Mucosa of rectum (tissue), 2 donors: ENCODE measurements around the gene CRHR1.

Experiments
- H3K27ac ChIP-seq, 2 donors: one replicate each; pipeline ENCODE4 v1.7.0; 2013; ENCODE audit warnings: inconsistent platforms in 2 of 2, low read depth in 2 of 2, low read length in 2 of 2
- H3K27me3 ChIP-seq, 2 donors: one replicate each; pipeline ENCODE4 v1.7.0; 2013; ENCODE audit warnings: low read length in 2 of 2; ENCODE audit not compliant: control insufficient read depth in 2 of 2, insufficient read depth in 2 of 2
- H3K36me3 ChIP-seq, 2 donors: one replicate each; pipeline ENCODE4 v1.7.0; 2013; ENCODE audit warnings: low read length in 2 of 2; ENCODE audit not compliant: control insufficient read depth in 2 of 2, insufficient read depth in 2 of 2
- H3K4me1 ChIP-seq, 2 donors: one replicate each; pipeline ENCODE4 v1.7.0; 2013; ENCODE audit warnings: low read length in 2 of 2, mild to moderate bottlenecking in 1 of 2; ENCODE audit not compliant: control insufficient read depth in 2 of 2, insufficient read depth in 2 of 2
- H3K4me3 ChIP-seq, 2 donors: one replicate each; pipeline ENCODE4 v1.7.0; 2013; ENCODE audit warnings: low read length in 2 of 2
- H3K9ac ChIP-seq, 2 donors: one replicate each; pipeline ENCODE4 v1.7.0; 2013; ENCODE audit warnings: low read length in 2 of 2, low read depth in 1 of 2, mild to moderate bottlenecking in 1 of 2
- H3K9me3 ChIP-seq, 2 donors: one replicate each; pipeline ENCODE4 v1.7.0; 2013; ENCODE audit warnings: low read length in 2 of 2; ENCODE audit not compliant: control insufficient read depth in 2 of 2
- donor health status: healthy.
- donor health status: Normal muscosa, but diverticular disease.

The CRHR1 gene

GRCh38 chr17:45818699-45819098 is 34.6 kb downstream of the CRHR1 start:
- H3K27ac ChIP-seq = no peak overlapping the region
- H3K4me3 ChIP-seq = no peak overlapping the region
- H3K27me3 ChIP-seq = no peaks in the 10 kb centered on the region
- no peaks in the 10 kb centered on the region for H3K4me1 ChIP-seq
- H3K9ac ChIP-seq = no peak overlapping the region
- no peaks in the 10 kb centered on the region for H3K9me3 ChIP-seq
- H3K36me3 ChIP-seq = no peaks in the 10 kb centered on the region

- H3K9ac ChIP-seq = no peak overlapping the region
- H3K36me3 ChIP-seq = no peaks in the 10 kb centered on the region
- no peak overlapping the region for H3K27ac ChIP-seq
Measured at GRCh38 chr17:45819632-45820031, 35.5 kb downstream of the CRHR1 start.

GRCh38 chr17:45820052-45820780 is 36.1 kb downstream of the CRHR1 start:
- H3K9ac ChIP-seq = no peak overlapping the region
- no peak overlapping the region for H3K27ac ChIP-seq
- no peaks in the 10 kb centered on the region for H3K4me1 ChIP-seq
- no peak overlapping the region for H3K4me3 ChIP-seq
- H3K27me3 ChIP-seq = peaks cover 0 to 4% of the 10 kb centered on the region in 2 donors
- no peaks in the 10 kb centered on the region for H3K9me3 ChIP-seq
- no peaks in the 10 kb centered on the region for H3K36me3 ChIP-seq

More at GRCh38 chr17:45819632-45820031, 35.5 kb downstream of the CRHR1 start:
- no peak overlapping the region for H3K4me3 ChIP-seq
- peaks cover 0 to 4% of the 10 kb centered on the region in 2 donors for H3K27me3 ChIP-seq
- H3K9me3 ChIP-seq = no peaks in the 10 kb centered on the region
- H3K4me1 ChIP-seq = no peaks in the 10 kb centered on the region

GRCh38 chr17:45821147-45821546 is 37.0 kb downstream of the CRHR1 start:
- Histone ChIP-seq H3K9me3 (no peaks in the 10 kb centered on the region), H3K36me3 (no peaks in the 10 kb centered on the region), H3K4me3 (no peak overlapping the region), H3K4me1 (no peaks in the 10 kb centered on the region), H3K27me3 (peaks cover 0 to 4% of the 10 kb centered on the region in 2 donors), H3K9ac (no peak overlapping the region), H3K27ac (no peak overlapping the region)

- Histone ChIP-seq H3K4me3 (no peak overlapping the region), H3K9me3 (no peaks in the 10 kb centered on the region), H3K36me3 (no peaks in the 10 kb centered on the region), H3K9ac (no peak overlapping the region), H3K27ac (no peak overlapping the region), H3K4me1 (no peaks in the 10 kb centered on the region), H3K27me3 (peaks cover 0 to 4% of the 10 kb centered on the region in 2 donors)
Measured at GRCh38 chr17:45823598-45823997, 39.5 kb downstream of the CRHR1 start.

GRCh38 chr17:45824475-45824874 is 40.4 kb downstream of the CRHR1 start:
- Histone ChIP-seq H3K27me3 (peaks cover 0 to 4% of the 10 kb centered on the region in 2 donors), H3K9ac (no peak overlapping the region)

GRCh38 chr17:45824901-45825492 is 40.9 kb downstream of the CRHR1 start:
- Histone ChIP-seq H3K9ac (no peak overlapping the region), H3K4me3 (no peak overlapping the region), H3K9me3 (no peaks in the 10 kb centered on the region), H3K27me3 (peaks cover 0 to 4% of the 10 kb centered on the region in 2 donors), H3K27ac (no peak overlapping the region), H3K36me3 (no peaks in the 10 kb centered on the region), H3K4me1 (no peaks in the 10 kb centered on the region)

More at GRCh38 chr17:45824475-45824874, 40.4 kb downstream of the CRHR1 start:
- H3K36me3 ChIP-seq = no peaks in the 10 kb centered on the region
- no peaks in the 10 kb centered on the region for H3K4me1 ChIP-seq
- no peak overlapping the region for H3K4me3 ChIP-seq
- no peaks in the 10 kb centered on the region for H3K9me3 ChIP-seq
- H3K27ac ChIP-seq = no peak overlapping the region

GRCh38 chr17:45825792-45826191 is 41.7 kb downstream of the CRHR1 start:
- no peaks in the 10 kb centered on the region for H3K36me3 ChIP-seq
- H3K27me3 ChIP-seq = peaks cover 0 to 7% of the 10 kb centered on the region in 2 donors
- H3K9me3 ChIP-seq = no peaks in the 10 kb centered on the region
- no peaks in the 10 kb centered on the region for H3K4me1 ChIP-seq
- no peak overlapping the region for H3K9ac ChIP-seq
- H3K27ac ChIP-seq = no peak overlapping the region
- H3K4me3 ChIP-seq = no peak overlapping the region

GRCh38 chr17:45826919-45827588 is 42.9 kb downstream of the CRHR1 start:
- Histone ChIP-seq H3K9me3 (no peaks in the 10 kb centered on the region), H3K27me3 (peaks cover 0 to 7% of the 10 kb centered on the region in 2 donors), H3K4me1 (no peaks in the 10 kb centered on the region), H3K27ac (no peak overlapping the region), H3K4me3 (no peak overlapping the region), H3K36me3 (no peaks in the 10 kb centered on the region), H3K9ac (no peak overlapping the region)

- Histone ChIP-seq H3K27ac (no peak overlapping the region), H3K4me1 (no peaks in the 10 kb centered on the region), H3K9ac (no peak overlapping the region), H3K27me3 (peaks cover 0 to 10% of the 10 kb centered on the region in 2 donors), H3K9me3 (no peaks in the 10 kb centered on the region), H3K36me3 (no peaks in the 10 kb centered on the region), H3K4me3 (no peak overlapping the region)
Measured at GRCh38 chr17:45828171-45828570, 44.1 kb downstream of the CRHR1 start.
